Ectodermal cell (in vitro differentiated cells): Measurements from ENCODE around the gene RIOK3.
A peak's percentile ranks its signal among the peaks of the same experiment; 100 is the strongest.
"Not testable (repeated sequence)": the region's sequence is repeated elsewhere in the genome, so short reads cannot be mapped to it uniquely, and the experiment has no call there.

Experiments
- H3K27ac ChIP-seq: 2 replicates; pipeline ENCODE4 v1.7.0; 2013; ENCODE audit warnings: mild to moderate bottlenecking, low read depth, low read length; ENCODE audit not compliant: insufficient read depth, poor library complexity, severe bottlenecking
- H3K27me3 ChIP-seq: 2 replicates; pipeline ENCODE4 v1.7.0; 2013; ENCODE audit warnings: mild to moderate bottlenecking, low read length; ENCODE audit not compliant: insufficient read depth, control insufficient read depth, poor library complexity, severe bottlenecking
- H3K36me3 ChIP-seq: one replicate; pipeline ENCODE4 v1.7.0; 2013; ENCODE audit warnings: low read length; ENCODE audit not compliant: control insufficient read depth, insufficient read depth
- H3K4me1 ChIP-seq: one replicate; pipeline ENCODE4 v1.7.0; 2013; ENCODE audit warnings: low read length; ENCODE audit not compliant: control insufficient read depth, insufficient read depth
- H3K4me3 ChIP-seq: 2 replicates; pipeline ENCODE4 v1.7.0; 2013; ENCODE audit warnings: low read depth, low read length, control low read depth; ENCODE audit not compliant: insufficient read depth
- H3K9me3 ChIP-seq: 2 replicates; pipeline ENCODE4 v1.7.0; 2013; ENCODE audit warnings: mild to moderate bottlenecking, low read length, moderate library complexity; ENCODE audit not compliant: control insufficient read depth
- WGBS, 2 experiments: methylation state at CpG; one replicate each; pipeline ENCODE4 v1.1.7; 2013; ENCODE audit warnings: missing lambda C conversion rate in 2 of 2; 5-methylcytosine and 5-hydroxymethylcytosine counted together

Gene RIOK3

DNA sequence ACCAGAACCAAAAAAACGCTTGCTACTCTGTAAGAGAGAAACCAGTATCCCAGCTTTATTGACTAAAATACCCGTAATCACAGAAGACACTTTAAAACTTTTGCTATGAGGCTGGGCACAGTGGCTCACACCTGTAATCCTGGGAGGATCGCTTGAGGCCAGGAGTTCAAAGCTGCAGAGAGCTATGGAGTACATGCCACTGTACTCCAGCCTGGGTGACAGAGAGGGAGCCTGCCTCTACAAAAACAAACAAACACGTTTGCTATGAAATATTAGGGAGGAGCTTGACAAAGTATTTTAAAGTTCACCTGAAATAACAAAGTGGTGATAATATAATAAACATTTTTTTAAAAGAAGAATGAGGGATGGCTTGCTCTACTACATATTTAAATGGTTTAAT is 28.5 kb upstream of the RIOK3 start:
- H3K36me3 ChIP-seq, result peaks cover 5% of the 10 kb centered on the region
- H3K9me3 ChIP-seq, result no peaks in the 10 kb centered on the region
- H3K4me3 ChIP-seq, result no peak overlapping the region
- 93 to 94% methylated on average over 3 to 4 of the region's 4 CpGs for WGBS, 2 experiments
- no peaks in the 10 kb centered on the region for H3K27me3 ChIP-seq
- no peaks in the 10 kb centered on the region for H3K4me1 ChIP-seq
- no peak overlapping the region for H3K27ac ChIP-seq

DNA sequence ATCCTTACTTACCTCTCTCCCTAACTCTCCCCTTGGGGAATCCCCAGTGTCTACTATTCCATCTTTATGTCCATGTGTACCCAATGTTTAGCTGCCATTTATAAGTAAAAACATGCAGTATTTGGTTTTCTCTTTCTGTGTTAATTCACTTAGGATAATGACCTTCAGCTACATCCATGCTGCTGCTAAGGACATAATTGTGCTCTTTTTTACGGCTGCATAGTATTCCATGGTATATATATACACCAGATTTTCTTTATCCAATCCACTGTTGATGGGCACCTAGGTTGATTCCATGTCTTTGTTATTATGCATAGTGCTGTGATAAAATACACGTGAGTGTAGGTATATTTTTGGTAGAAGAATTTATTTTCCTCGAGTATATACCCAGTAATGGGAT is 24.3 kb upstream of the RIOK3 start:
- Histone ChIP-seq H3K36me3 (peaks cover 5% of the 10 kb centered on the region), H3K4me3 (no peak overlapping the region), H3K27ac (no peak overlapping the region), H3K4me1 (no peaks in the 10 kb centered on the region), H3K9me3 (no peaks in the 10 kb centered on the region), H3K27me3 (no peaks in the 10 kb centered on the region)
- WGBS, 2 experiments, result 92 to 98% methylated on average over 3 of the region's 3 CpGs

DNA sequence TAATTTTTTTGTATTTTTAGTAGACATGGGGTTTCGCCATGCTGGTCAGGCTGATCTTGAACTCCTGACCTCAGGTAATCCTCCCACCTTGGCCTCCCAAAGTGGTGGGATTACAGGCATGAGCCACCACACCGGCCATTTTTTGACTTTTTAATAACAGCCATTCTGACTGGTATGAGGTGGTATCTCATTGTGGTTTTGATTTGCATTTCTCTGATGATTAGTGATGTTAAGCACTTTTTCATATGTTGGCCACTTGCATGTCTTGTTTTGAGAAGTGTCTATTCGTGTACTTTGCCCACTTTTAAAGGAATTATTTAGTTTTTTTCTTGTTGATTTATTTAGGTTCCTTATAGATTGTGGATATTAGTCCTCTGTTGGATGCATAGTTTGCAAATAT is 23.5 kb upstream of the RIOK3 start:
- not testable (repeated sequence) for H3K27ac ChIP-seq, H3K36me3 ChIP-seq, H3K4me1 ChIP-seq, H3K9me3 ChIP-seq, H3K4me3 ChIP-seq, H3K27me3 ChIP-seq
- 60 to 66% methylated on average over 3 of the region's 3 CpGs for WGBS, 2 experiments

DNA sequence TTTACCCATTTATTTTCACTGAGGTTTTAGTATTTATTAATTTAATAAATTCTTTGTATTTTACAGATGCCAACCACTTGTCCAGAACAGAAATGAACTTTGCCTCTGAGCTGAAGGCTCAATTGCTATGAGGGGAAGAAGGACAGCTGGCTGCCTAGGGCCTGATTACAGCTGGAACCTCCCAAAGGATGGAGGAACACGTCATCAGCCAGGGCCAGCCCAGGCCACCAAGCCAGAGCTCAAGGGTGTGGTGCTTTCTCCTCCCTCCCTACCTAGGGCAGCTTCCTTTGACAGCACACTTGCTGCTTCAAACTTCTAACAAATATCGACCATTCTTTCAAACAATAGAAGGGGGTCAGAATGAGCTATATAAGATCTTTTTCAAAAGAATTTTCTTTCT is 19.7 kb upstream of the RIOK3 start:
- Histone ChIP-seq H3K9me3 (no peaks in the 10 kb centered on the region), H3K4me3 (no peak overlapping the region), H3K36me3 (peaks cover 5% of the 10 kb centered on the region), H3K27me3 (no peaks in the 10 kb centered on the region), H3K4me1 (peaks cover 6% of the 10 kb centered on the region), H3K27ac (no peak overlapping the region)
- WGBS, 2 experiments, result 81 to 92% methylated on average over 1 to 2 of the region's 2 CpGs

DNA sequence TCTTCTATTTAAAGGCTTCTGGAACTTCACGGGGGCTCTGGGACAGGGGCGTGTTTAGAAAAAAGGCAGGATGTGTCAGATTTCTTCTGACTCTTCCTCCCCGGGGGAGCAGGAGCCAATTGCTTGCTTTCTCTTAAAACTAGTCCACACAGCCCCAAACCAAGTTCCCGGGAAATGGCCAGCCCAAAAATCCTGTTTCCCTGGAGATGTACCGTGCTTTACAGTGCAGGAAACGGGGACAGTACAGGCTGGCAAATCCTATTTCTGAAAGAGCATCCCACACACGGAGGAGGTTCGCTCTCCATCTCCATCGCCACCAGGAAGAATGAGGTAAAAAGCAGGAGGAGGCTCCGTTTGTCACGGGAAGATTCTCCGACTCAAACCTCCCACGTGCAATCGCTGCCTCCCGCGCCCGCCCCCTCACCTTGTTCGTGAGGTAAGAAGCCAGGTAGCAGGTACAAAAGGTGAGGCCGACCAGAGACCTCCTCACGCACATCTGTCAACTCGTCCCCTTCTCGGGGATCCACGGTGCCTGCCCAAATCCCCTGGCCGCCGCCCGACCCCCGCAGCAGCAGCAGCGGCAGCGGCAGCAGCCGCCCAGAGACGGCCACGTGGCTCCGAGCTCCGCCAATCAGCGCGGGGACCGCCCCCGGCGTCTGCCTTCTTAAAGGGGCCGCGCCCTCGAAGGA is 15.6 kb upstream of the RIOK3 start:
- WGBS, 2 experiments, result 0% methylated on average over 39 to 41 of the region's 42 CpGs
- Histone ChIP-seq H3K4me3 (peak overlapping the region; percentile 73), H3K4me1 (peaks cover 6% of the 10 kb centered on the region), H3K27ac (peak overlapping the region; percentile 79), H3K9me3 (no peaks in the 10 kb centered on the region), H3K36me3 (no peaks in the 10 kb centered on the region), H3K27me3 (no peaks in the 10 kb centered on the region)

DNA sequence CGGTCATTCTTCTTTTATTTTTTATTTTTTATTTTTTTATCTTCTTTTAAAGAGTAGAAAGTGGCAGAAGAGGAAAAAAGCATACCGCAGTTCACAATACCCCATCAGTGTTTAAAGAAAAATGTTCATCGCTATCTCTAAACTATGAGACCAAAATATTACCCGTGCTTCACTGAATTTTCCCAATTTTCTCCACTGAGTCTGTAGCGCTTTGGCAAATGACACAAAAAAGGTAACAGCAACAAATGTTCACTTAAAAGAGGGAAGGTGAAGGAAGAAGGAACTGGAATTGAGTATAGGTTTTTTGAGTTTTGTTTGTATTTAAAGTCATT is 15.1 kb upstream of the RIOK3 start:
- Histone ChIP-seq H3K9me3 (no peaks in the 10 kb centered on the region), H3K27ac (no peak overlapping the region), H3K36me3 (no peaks in the 10 kb centered on the region), H3K4me3 (peak overlapping the region; percentile 73), H3K4me1 (peaks cover 6% of the 10 kb centered on the region), H3K27me3 (no peaks in the 10 kb centered on the region)
- WGBS, 2 experiments, result 54 to 58% methylated on average over 4 of the region's 5 CpGs

DNA sequence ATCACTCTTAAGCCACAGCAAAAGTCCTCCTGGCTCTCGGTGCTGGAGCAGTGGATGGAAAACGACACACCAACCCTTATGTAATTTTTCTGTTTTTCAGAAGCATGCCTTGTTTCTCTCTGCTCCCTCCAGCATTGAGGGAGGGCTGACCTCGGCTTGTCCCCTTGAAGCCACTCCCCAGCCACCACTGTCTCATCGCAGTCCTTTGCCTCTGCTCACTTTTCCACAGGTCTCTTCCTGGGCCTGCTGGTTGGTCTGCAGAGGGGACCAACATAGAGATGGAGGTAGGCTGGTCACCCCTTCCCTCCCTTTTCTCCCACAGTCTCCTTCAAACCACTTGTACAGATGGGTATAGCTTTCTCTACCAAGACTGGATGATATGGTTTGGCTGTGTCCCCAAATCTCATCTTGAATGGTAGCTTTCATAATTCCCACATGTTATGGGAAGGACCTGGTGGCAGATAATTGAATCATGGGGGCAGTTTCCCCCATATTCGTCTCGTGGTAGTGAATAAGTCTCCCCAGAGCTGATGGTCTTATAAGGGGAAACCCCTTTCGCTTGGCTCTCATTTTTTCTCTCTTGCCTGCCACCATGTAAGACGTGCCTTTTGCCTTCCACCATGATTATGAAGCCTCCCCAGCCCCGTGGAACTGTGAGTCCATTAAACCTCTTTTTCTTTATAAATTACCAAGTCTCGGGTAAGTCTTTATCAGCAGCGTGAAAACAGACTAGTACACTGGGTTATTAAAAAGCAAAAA is 14.3 kb upstream of the RIOK3 start:
- Histone ChIP-seq H3K27me3 (no peaks in the 10 kb centered on the region), H3K9me3 (no peaks in the 10 kb centered on the region), H3K36me3 (no peaks in the 10 kb centered on the region), H3K27ac (no peak overlapping the region), H3K4me1 (peaks cover 6% of the 10 kb centered on the region), H3K4me3 (no peak overlapping the region)
- WGBS, 2 experiments, result 89 to 92% methylated on average over 11 of the region's 11 CpGs

DNA sequence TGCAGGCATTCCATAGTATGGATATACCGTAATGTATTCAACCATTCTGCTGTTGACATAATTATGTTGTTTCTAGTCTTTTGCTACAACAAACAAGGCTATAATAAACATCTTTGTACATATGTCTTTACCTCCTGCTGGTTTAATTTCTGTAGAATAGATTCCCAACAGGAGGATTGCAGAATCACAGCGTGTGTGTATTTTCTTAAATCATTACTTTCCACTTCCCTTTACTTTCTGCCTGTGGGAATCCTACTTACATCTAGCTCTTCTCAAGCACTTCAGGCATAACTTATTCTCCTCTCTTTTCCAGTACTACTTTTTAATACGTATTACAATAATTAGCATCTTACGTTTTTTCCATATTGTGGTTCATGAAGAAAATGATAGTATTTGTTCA is 13.0 kb upstream of the RIOK3 start:
- H3K36me3 ChIP-seq, result no peaks in the 10 kb centered on the region
- no peak overlapping the region for H3K27ac ChIP-seq
- no peaks in the 10 kb centered on the region for H3K9me3 ChIP-seq
- no peaks in the 10 kb centered on the region for H3K27me3 ChIP-seq
- 81 to 97% methylated on average over 3 of the region's 4 CpGs for WGBS, 2 experiments
- no peak overlapping the region for H3K4me3 ChIP-seq
- peaks cover 6% of the 10 kb centered on the region for H3K4me1 ChIP-seq

DNA sequence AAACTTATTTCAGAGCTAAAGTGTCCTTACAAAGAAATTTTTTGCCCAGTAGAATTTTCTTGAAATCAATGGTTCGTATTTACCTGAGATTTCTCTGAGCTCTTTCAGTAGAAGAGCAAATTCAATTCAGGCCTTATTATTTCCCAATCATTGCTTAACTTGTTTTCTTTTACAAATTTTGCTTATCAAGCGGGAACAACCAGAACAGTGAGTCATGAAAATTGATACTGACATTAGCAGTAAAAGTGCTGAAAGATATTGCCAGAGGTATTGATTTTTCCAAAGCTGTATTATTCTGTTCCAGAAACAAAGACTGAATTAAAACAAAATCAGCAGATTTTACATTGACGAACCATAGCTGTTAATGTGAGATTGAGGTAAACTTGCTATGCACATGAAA is 10.1 kb upstream of the RIOK3 start:
- Histone ChIP-seq H3K36me3 (no peaks in the 10 kb centered on the region), H3K4me3 (no peak overlapping the region)
- 91 to 93% methylated on average over 3 of the region's 3 CpGs for WGBS, 2 experiments

DNA sequence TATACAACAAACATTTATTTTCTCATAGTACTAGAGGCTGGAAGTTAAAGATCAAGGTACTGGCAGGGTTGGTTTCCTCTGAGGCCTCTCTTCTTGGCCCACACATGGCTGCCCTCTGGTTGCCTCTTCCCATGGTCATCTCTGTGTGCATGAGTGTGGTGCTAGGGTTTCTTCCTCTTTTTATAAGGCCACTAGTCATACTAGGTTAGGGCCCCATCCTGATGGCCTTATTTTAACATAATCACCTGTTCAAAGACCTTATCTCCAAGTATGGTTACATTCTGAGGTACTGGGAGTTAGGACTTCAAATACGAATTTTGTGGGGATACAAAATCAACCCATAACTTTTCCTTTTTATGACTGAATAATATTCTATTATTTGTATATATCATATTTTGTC is 4.8 kb upstream of the RIOK3 start:
- Histone ChIP-seq H3K36me3 (no peaks in the 10 kb centered on the region), H3K4me1 (no peaks in the 10 kb centered on the region), H3K4me3 (no peak overlapping the region), H3K27ac (no peak overlapping the region), H3K9me3 (no peaks in the 10 kb centered on the region), H3K27me3 (no peaks in the 10 kb centered on the region)
- WGBS, 2 experiments, result 100% methylated on average over 1 of the region's 1 CpG; no CpG with 5 or more reads in 1 of the 2 experiments

More for the DNA sequence above, 10.1 kb upstream of the RIOK3 start:
- Histone ChIP-seq H3K27ac (no peak overlapping the region), H3K9me3 (no peaks in the 10 kb centered on the region), H3K4me1 (no peaks in the 10 kb centered on the region), H3K27me3 (no peaks in the 10 kb centered on the region)
